CD14-positive monocyte (primary cell): ENCODE measurements around the gene MPLKIP. TPM values are rescaled to one million over a fixed set of nuclear protein-coding genes. Genes with fewer than 3 reads are reported as not detected.

Source experiments
- DNase-seq, 3 donors: peaks; one replicate each; pipeline ENCODE4 v3.0.0-alpha.2; 2011 to 2022
- H2AFZ ChIP-seq: 2 replicates; pipeline ENCODE4 v1.6.0; 2012; ENCODE audit warnings: mild to moderate bottlenecking, low read depth, low read length, inconsistent platforms; ENCODE audit not compliant: insufficient read depth, poor library complexity, severe bottlenecking
- H3K27ac ChIP-seq, 2 donors: 1 replicate in 1 of 2; 2 replicates in 1 of 2; pipeline ENCODE4 v1.5.1; 2012 to 2013; ENCODE audit warnings: low read length in 2 of 2, control low read depth in 1 of 2, inconsistent platforms in 1 of 2, low read depth in 1 of 2, mild to moderate bottlenecking in 1 of 2
- H3K27me3 ChIP-seq, 2 donors: one replicate each; pipeline versions ENCODE4 v1.6.0 to v1.6.1; 2011 to 2013; ENCODE audit warnings: low read length in 2 of 2; ENCODE audit not compliant: control insufficient read depth in 2 of 2, insufficient read depth in 2 of 2
- H3K36me3 ChIP-seq, 2 donors: replicated peaks in 1 of 2; 1 replicate in 1 of 2; 2 replicates in 1 of 2; pipeline versions ENCODE4 v1.5.1 to v1.6.1; 2012 to 2013; ENCODE audit warnings: low read length in 2 of 2, control low read depth in 1 of 2, inconsistent platforms in 1 of 2, mild to moderate bottlenecking in 1 of 2; ENCODE audit not compliant: insufficient read depth in 2 of 2, control insufficient read depth in 1 of 2
- H3K4me1 ChIP-seq, 2 donors: 1 replicate in 1 of 2; 2 replicates in 1 of 2; pipeline versions ENCODE4 v1.5.1 to v1.6.1; 2012 to 2013; ENCODE audit warnings: low read length in 2 of 2, control low read depth in 1 of 2, inconsistent platforms in 1 of 2, mild to moderate bottlenecking in 1 of 2, moderate library complexity in 1 of 2; ENCODE audit not compliant: insufficient read depth in 2 of 2, control insufficient read depth in 1 of 2
- H3K4me2 ChIP-seq: replicated peaks from 2 replicates; pipeline ENCODE3; 2012; ENCODE audit warnings: low read length, moderate library complexity, mild to moderate bottlenecking; ENCODE audit not compliant: poor library complexity, severe bottlenecking; ENCODE audit errors: extremely low read depth
- H3K4me3 ChIP-seq, 3 experiments: fragments of 200-600 bp in 1 of 3; sonication (generic) in 1 of 3; replicated peaks in 1 of 3; 1 replicate in 2 of 3; 2 replicates in 1 of 3; pipeline ENCODE4 v1.5.1; 2011 to 2013; ENCODE audit warnings: low read length in 3 of 3, mild to moderate bottlenecking in 3 of 3, control low read depth in 2 of 3, low read depth in 2 of 3, inconsistent platforms in 1 of 3, moderate library complexity in 1 of 3
- H3K79me2 ChIP-seq: 2 replicates; pipeline ENCODE4 v1.6.0; 2012; ENCODE audit warnings: mild to moderate bottlenecking, control low read depth, inconsistent platforms, low read length, moderate library complexity; ENCODE audit not compliant: insufficient read depth
- H3K9ac ChIP-seq: 2 replicates; pipeline ENCODE4 v1.6.0; 2017; ENCODE audit warnings: low read length, mild to moderate bottlenecking; ENCODE audit not compliant: insufficient read depth, poor library complexity, severe bottlenecking
- H3K9me3 ChIP-seq, 2 donors: replicated peaks in 1 of 2; 1 replicate in 1 of 2; 2 replicates in 1 of 2; pipeline versions ENCODE4 v1.5.1 to v1.6.1; 2012 to 2013; ENCODE audit warnings: low read length in 2 of 2, control low read depth in 1 of 2; ENCODE audit not compliant: control insufficient read depth in 1 of 2, insufficient read depth in 1 of 2
- H4K20me1 ChIP-seq: 2 replicates; pipeline ENCODE4 v1.6.0; 2012; ENCODE audit warnings: mild to moderate bottlenecking, low read length, control low read depth, moderate library complexity; ENCODE audit not compliant: insufficient read depth
- H3K27ac Mint-ChIP-seq, 7 donors: one replicate each; pipeline ENCODE4 v1.8.0; 2020; ENCODE audit warnings: mild to moderate bottlenecking in 7 of 7, mixed read lengths in 7 of 7, moderate library complexity in 6 of 7, inconsistent platforms in 2 of 7
- H3K27me3 Mint-ChIP-seq, 3 donors: one replicate each; pipeline ENCODE4 v1.8.0; 2021 to 2022; ENCODE audit warnings: low read depth in 3 of 3, mild to moderate bottlenecking in 3 of 3, mixed read lengths in 3 of 3, moderate library complexity in 3 of 3, inconsistent platforms in 1 of 3
- H3K36me3 Mint-ChIP-seq, 2 donors: one replicate each; pipeline ENCODE4 v1.8.0; 2020; ENCODE audit warnings: mixed read lengths in 2 of 2, inconsistent platforms in 1 of 2, mild to moderate bottlenecking in 1 of 2
- H3K4me1 Mint-ChIP-seq: one replicate; pipeline ENCODE4 v1.8.0; 2020; ENCODE audit warnings: mild to moderate bottlenecking, mixed read lengths
- H3K4me3 Mint-ChIP-seq, 2 donors: one replicate each; pipeline ENCODE4 v1.8.0; 2020; ENCODE audit warnings: mild to moderate bottlenecking in 2 of 2, mixed read lengths in 2 of 2, moderate library complexity in 1 of 2
- H3K9me3 Mint-ChIP-seq, 7 donors: one replicate each; pipeline ENCODE4 v1.8.0; 2020 to 2022; ENCODE audit warnings: mixed read lengths in 7 of 7, mild to moderate bottlenecking in 6 of 7, moderate library complexity in 6 of 7, inconsistent platforms in 2 of 7
- WGBS: methylation state at CpG from one replicate; pipeline ENCODE4 v1.1.5; 2013; ENCODE audit warnings: missing lambda C conversion rate; ENCODE audit not compliant: insufficient coverage; 5-methylcytosine and 5-hydroxymethylcytosine counted together
- intact Hi-C, 2 donors: fragments of 100-400 bp; cut with micrococcal nuclease; formaldehyde crosslinking; loops; one replicate each; pipeline versions ENCODE4 v1.15.0 to v1.15.1; 2023
- polyA plus RNA-seq, 3 donors: library from polyadenylated mRNA; depleted of rRNA in 1 of 3; unstranded in 2 of 3; stranded (reverse) in 1 of 3; fragments of 300-500 nt in 2 of 3; fragments of >200 nt in 1 of 3; fragmentation: Illumina TruSeq in 2 of 3; gene quantifications; 1 replicate in 2 of 3; 2 replicates in 1 of 3; pipeline ENCODE4 v1.2.3, GENCODE V29; 2012 to 2021
- TF ChIP-seq, protein P1 (sequence below): fragments of 200-600 bp; IDR thresholded peaks from one replicate; pipeline ENCODE4 v1.8.0; 2022; ENCODE audit warnings: antibody characterized with exemption, mild to moderate bottlenecking

MPLKIP gene
- polyA plus RNA-seq, 3 donors: 17.4 to 71.8 (median 64.0) TPM

DNA sequence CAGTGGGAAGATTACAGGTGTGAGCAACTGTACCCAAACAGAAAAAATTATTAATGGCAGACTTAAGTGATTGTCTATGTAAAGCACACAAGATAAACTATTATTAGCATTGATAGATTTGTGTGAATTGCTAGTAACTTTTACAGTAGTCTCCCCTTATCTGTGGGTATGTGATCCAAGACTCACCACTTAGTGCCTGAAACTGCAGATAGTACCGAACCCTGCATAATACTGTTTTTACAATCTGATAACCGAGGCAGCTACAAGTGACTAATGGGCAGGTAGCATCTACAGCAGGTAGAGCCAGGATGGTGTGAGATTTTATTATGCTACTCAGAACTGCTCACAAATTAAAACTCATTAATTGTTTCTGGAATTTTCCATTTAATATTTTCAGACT, 31.5 kb downstream of the MPLKIP start:
- Histone ChIP-seq H3K27me3 (no peaks in the 10 kb centered on the region), H3K4me1 (peaks cover 0 to 4% of the 10 kb centered on the region in 2 donors), H3K79me2 (no peaks in the 10 kb centered on the region), H3K4me3 (no peak overlapping the region), H3K27ac (no peak overlapping the region), H3K9me3 (no peaks in the 10 kb centered on the region), H4K20me1 (no peaks in the 10 kb centered on the region), H3K9ac (no peak overlapping the region), H3K36me3 (peaks cover 0 to 16% of the 10 kb centered on the region in 2 donors), H3K4me2 (no peak overlapping the region), H2AFZ (no peak overlapping the region)
- no peaks in the 10 kb centered on the region for H3K9me3 Mint-ChIP-seq
- intact Hi-C loops: no loop called here
- no peak for DNase-seq
- TF ChIP-seq, protein P1, sequence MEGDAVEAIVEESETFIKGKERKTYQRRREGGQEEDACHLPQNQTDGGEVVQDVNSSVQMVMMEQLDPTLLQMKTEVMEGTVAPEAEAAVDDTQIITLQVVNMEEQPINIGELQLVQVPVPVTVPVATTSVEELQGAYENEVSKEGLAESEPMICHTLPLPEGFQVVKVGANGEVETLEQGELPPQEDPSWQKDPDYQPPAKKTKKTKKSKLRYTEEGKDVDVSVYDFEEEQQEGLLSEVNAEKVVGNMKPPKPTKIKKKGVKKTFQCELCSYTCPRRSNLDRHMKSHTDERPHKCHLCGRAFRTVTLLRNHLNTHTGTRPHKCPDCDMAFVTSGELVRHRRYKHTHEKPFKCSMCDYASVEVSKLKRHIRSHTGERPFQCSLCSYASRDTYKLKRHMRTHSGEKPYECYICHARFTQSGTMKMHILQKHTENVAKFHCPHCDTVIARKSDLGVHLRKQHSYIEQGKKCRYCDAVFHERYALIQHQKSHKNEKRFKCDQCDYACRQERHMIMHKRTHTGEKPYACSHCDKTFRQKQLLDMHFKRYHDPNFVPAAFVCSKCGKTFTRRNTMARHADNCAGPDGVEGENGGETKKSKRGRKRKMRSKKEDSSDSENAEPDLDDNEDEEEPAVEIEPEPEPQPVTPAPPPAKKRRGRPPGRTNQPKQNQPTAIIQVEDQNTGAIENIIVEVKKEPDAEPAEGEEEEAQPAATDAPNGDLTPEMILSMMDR: no peak
- H3K27me3 Mint-ChIP-seq: peaks cover 0 to 3% (median 0%) of the 10 kb centered on the region in 3 donors
- no peak overlapping the region for H3K4me3 Mint-ChIP-seq
- peaks cover 2 to 13% of the 10 kb centered on the region in 2 donors for H3K36me3 Mint-ChIP-seq
- peaks cover 6% of the 10 kb centered on the region for H3K4me1 Mint-ChIP-seq
- no CpG with 5 or more reads among the region's 2 CpGs for WGBS
- no peak overlapping the region for H3K27ac Mint-ChIP-seq

- H4K20me1 ChIP-seq: peaks cover 3% of the 10 kb centered on the region
- Mint-ChIP-seq H3K27me3 (peaks cover 0 to 3% (median 0%) of the 10 kb centered on the region in 3 donors), H3K4me3 (no peak overlapping the region), H3K36me3 (peaks cover 13 to 28% of the 10 kb centered on the region in 2 donors), H3K27ac (no peak overlapping the region), H3K4me1 (peaks cover 6% of the 10 kb centered on the region), H3K9me3 (no peaks in the 10 kb centered on the region)
- no peaks in the 10 kb centered on the region for H3K27me3 ChIP-seq
- no peak overlapping the region for H3K4me3 ChIP-seq
- peaks cover 11 to 26% of the 10 kb centered on the region in 2 donors for H3K36me3 ChIP-seq
- no peak overlapping the region for H2AFZ ChIP-seq
- intact Hi-C loops: no loop called here
- no peak for DNase-seq
- WGBS: 80% methylated on average over 1 of the region's 3 CpGs
- peaks cover 0 to 4% of the 10 kb centered on the region in 2 donors for H3K4me1 ChIP-seq
- no peak overlapping the region for H3K9ac ChIP-seq
- no peaks in the 10 kb centered on the region for H3K9me3 ChIP-seq
- no peak overlapping the region for H3K27ac ChIP-seq
- H3K4me2 ChIP-seq: no peak overlapping the region
- H3K79me2 ChIP-seq: no peaks in the 10 kb centered on the region
- TF ChIP-seq, protein P1: no peak
These were observed 33.2 kb downstream of the MPLKIP start for GRCh38 chr7:40101201-40101600.
